Epithelial cell of esophagus (primary cell): ENCODE data around the gene IKZF1.

ENCODE experiments used
- DNase-seq: peaks from one replicate; pipeline ENCODE4 v3.0.0; 2010; ENCODE audit warnings: low read depth
- H3K4me3 ChIP-seq: 2 replicates; pipeline ENCODE4 v1.5.1; 2011; ENCODE audit warnings: mild to moderate bottlenecking, low read length, control low read depth
- TF ChIP-seq, protein P1 (sequence below): IDR thresholded peaks from 2 replicates; pipeline ENCODE4 v1.5.1; 2011; ENCODE audit warnings: low read depth, mild to moderate bottlenecking, low read length, control low read depth, inconsistent platforms; ENCODE audit not compliant: insufficient read depth; ENCODE audit errors: missing control alignments

IKZF1 gene

DNA sequence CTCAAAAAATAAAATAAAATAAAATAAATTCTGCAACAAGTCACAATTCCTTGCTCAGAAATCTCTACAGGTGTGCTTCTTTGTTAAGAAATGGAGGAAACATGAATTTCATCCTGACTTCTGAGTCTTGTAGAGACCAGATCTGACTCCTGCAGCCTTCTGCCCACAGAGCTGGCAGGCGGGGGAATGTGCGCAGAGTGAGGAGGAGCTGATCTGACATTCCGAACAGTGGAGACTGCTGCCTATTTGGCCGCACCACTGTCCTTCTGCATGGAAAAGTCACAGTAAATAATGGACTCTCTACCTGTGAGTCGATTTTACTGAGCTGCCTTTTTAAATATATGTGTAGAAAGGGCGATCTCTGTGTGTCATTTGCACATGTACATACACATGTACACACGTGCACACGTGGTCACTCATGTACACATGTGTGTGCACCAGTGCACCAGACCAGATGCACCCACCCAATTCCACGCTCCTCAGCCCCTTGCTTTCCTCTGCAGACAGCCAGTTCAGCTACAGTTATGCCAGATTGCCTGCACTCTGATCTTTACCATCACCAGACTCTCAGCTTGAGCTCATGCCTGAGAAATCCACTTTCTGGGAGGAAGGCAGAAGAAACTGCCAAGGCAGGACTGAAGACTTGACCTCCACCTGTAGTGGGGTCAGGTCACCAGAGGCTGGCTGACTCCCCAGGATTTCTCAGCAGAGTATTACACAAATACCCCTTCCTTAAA is 54.9 kb downstream of the IKZF1 start:
- DNase-seq = no peak
- H3K4me3 ChIP-seq = no peak overlapping the region
- TF ChIP-seq, protein P1, sequence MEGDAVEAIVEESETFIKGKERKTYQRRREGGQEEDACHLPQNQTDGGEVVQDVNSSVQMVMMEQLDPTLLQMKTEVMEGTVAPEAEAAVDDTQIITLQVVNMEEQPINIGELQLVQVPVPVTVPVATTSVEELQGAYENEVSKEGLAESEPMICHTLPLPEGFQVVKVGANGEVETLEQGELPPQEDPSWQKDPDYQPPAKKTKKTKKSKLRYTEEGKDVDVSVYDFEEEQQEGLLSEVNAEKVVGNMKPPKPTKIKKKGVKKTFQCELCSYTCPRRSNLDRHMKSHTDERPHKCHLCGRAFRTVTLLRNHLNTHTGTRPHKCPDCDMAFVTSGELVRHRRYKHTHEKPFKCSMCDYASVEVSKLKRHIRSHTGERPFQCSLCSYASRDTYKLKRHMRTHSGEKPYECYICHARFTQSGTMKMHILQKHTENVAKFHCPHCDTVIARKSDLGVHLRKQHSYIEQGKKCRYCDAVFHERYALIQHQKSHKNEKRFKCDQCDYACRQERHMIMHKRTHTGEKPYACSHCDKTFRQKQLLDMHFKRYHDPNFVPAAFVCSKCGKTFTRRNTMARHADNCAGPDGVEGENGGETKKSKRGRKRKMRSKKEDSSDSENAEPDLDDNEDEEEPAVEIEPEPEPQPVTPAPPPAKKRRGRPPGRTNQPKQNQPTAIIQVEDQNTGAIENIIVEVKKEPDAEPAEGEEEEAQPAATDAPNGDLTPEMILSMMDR = no peak

DNA sequence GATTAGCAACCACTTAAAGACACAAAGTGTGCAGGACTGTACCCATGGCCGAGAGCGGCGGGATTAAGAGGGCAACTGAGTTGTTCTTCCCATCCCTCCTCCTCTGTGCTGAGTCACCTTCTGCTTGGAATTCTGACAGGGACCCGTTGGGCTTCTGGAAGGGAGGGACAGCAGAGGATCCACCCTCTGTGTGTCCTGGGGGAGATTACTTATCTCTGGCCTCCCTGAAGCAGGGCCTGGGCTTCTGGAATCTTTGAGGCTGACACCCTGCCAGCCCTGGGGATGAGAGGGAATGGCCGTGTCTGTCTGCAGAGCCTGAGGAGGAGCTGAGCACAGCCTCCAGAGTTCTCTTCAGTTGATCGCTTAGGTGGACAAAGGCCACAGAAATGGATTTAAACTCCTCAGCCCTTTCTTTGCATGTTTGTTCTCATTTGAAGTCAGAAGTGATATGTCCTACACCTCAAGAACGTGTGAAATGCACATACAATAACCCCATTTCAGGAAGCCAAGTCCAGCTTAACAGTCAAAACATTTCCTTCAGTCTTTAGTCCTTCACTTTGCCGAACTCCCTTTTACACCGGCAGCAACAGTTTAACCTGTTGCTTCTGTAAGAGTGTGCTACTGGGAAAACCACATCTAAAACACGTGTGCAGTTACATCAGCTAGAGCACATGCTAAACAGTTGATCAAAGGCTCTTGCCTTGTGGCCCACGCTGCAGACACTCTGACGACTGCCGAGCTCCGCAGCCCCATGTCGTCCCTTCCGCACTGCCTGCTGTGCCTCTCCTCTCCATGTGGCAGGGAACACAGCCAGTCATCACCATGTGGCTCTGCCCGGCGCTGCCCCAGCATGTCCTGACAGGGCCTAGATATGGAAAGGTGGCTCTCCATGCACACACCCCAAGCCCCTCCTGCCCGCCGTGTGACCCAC is 55.7 kb downstream of the IKZF1 start:
- H3K4me3 ChIP-seq = no peak overlapping the region
- TF ChIP-seq, protein P1 = no peak
- DNase-seq = no peak

DNA sequence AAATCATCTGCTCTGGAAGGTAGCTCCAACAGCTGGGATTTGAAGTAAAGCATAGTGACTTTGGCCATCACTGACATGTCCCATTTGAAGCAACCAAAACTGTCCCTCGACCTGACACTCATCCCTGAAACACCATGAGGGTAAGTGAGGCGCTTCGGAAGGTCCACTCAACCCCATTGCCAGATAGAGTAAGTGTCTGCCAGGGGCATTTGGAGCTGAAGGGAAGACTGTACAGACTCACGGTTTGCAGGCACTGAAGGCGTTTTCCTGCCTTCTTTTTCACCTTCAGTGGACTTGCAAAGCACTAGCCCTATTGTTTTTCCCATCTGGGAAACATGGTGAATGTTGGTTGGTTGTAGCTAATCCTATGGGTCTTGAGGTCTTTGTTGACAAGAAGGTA is 57.6 kb downstream of the IKZF1 start:
- DNase-seq = no peak
- TF ChIP-seq, protein P1 = no peak
- H3K4me3 ChIP-seq = no peak overlapping the region

DNA sequence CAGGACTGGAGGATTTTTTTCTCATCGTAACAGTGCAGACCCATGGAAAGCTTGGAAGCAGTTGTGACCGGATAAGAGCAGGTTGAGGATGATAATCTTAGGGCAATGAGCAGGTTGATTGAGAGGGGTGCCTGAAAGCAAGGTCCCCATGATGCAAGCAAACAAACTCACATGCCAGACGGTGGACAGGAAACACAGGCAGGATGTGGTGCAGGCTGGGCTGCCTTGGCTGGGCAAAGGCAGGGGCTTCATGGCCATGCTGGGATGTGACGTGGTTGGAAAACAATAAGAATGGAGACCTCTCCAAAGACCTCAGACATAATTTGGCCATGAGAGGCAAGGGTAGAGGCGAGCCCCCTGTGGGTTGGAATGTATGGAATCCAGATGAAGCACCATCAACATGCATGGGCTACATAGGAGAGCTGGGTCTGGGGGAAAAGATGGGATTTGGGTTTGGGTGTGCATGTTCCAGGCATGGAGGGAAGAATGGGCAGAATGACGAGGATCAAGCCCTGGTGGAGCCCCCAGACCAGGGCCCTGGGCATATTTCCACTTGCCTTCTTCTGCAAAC is 58.3 kb downstream of the IKZF1 start:
- TF ChIP-seq, protein P1 = no peak
- DNase-seq = no peak
- no peak overlapping the region for H3K4me3 ChIP-seq

DNA sequence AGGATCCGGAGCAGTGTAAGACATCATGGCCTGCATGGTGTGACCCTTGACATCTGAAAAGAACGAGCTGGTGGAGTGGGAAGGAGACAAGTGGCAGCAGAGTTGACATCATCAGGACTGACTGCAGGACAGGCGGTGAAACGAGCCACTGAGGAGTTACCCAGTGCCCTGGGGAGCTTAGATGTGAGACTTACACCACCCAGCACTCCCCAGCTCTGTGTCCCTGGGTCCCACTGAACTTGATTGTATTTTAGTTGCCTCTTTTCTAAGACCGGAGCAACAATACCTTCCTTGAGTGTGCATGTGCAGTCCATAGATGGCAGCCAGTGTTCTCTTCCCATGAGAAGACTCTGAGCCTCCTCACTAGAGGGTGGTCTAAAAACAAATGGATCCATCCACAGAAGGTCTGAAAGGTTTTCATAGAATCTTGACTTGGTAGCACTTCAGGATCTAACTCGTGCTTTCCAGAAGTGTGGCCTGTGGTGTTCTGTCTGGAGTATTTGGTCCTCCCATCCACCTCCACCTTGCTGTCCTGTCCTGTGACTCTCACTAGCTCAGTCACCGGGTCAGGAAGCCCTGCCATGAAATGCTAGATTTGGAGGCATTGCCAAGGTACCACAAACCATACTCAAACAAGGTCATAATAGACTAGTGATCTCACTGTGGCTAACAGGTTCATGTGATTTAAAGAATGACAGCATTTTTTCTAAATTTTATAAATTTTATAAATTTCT is 59.0 kb downstream of the IKZF1 start:
- no peak for DNase-seq
- no peak overlapping the region for H3K4me3 ChIP-seq
- TF ChIP-seq, protein P1 = no peak

DNA sequence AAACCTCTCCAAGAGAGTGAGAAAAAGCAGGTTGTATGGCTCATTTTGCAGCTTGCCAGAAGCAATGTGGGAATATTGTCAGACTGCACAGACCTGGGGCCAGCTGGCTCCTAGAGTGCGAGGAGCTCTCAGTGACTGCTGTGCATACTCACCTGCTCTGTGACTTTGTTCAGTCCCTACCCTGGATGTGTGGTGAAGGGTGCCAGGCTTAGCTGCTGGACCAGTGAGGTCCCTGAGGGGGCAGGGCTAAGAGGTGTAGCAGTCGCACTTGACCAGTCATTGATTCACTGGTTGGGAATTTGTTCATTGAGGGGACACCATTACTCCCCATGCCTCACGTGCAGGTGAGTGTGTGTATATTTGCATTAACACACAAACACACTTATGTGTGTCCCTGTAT is 60.1 kb downstream of the IKZF1 start:
- DNase-seq = no peak
- H3K4me3 ChIP-seq = no peak overlapping the region
- TF ChIP-seq, protein P1 = no peak
